Inflammatory macrophage (primary cell): ENCODE measurements around the gene PINLYP.

Experiments
- DNase-seq, 2 donors: peaks; one replicate each; pipeline ENCODE4 v3.0.0-alpha.2; 2020 to 2022

Gene PINLYP

DNA sequence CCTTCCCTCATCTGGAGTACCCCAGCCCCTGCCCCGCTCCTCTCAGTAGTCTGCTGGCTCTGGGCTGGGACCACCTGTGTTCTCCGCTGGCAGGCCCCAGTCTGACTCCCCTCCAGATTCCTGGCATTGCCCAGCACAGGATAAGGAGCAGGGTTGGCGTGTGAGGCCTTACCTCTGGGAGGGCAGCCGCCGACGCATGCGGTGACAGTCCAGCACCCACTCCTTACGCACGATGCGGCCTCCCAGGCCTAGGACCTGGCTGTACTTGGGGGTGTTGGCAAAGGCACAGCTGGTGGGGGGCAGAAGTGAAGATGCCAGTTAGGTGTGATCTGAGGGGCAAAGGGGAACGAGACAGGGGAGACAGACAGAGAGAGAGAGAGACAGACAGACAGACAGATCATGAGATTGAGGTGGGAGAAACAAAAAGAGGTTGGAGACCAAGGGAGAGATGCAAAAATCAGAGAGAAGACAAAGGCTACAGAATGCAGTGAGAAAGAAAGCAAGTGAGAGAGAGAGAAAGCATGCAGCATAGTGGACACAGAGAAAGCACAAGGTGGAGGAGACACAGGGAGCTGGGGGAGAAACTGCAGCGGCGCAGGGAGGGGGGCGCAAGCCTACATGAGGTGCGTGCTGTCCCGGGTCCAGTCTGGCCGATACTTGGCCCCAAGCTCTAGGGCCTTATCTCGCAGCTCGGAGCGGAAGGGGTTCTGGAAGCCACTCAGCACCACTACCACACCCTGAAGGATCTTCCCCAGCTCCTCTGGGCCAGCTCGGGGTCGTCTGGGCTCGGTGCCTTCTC is 24.0 kb upstream of the PINLYP start:
- no peak for DNase-seq

DNA sequence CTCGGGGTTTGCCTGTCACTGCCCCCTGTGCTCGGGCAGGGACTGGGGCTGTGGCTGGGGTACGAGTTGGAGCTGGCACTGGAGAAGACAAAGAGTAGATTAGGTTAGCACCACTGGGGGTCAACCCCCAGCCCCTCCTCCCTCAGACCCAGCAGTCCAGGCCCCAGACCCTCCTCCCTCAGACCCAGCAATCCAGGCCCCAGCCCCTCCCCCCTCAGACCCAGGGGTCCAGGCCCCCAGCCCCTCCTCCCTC is 23.5 kb upstream of the PINLYP start:
- no peak for DNase-seq

DNA sequence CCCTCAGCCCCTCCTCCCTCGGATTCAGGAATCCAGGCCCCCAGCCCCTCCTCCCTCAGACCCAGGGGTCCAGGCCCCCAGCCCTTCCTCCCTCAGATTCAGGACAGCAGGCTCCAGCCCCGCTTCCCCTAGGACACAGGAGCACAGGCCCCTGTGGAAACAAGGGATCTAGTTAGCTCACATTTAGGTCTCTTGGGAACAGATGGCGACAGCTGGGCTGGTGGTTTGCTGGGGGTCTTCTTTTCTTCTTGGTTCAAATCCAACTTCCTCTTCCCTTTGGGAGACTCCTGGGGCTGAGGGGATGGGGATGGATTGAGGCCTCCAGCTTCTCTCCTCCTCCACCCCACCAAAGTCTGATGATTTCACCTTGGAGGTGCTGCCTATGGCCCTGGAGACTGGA is 23.0 kb upstream of the PINLYP start:
- no peak for DNase-seq

DNA sequence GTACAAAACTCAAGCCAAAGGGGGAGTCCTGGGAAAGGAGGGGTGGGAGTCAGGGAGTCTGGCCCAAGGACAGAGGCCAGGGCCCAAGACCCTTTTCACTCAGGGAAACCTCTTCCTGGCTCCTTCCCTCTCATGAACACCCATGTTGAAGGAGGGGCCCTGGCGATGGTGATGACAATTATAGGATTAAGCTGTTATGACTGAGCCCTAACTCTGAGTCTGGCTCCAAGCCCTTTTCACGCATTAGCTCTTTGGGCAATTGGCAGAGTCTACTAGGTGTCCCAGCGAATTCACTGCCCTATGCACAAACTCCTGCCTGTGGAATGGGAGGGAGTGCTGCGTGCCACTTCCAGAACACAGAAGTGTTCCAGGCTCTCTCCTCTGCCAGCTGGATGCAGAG is 21.9 kb upstream of the PINLYP start:
- no peak for DNase-seq

DNA sequence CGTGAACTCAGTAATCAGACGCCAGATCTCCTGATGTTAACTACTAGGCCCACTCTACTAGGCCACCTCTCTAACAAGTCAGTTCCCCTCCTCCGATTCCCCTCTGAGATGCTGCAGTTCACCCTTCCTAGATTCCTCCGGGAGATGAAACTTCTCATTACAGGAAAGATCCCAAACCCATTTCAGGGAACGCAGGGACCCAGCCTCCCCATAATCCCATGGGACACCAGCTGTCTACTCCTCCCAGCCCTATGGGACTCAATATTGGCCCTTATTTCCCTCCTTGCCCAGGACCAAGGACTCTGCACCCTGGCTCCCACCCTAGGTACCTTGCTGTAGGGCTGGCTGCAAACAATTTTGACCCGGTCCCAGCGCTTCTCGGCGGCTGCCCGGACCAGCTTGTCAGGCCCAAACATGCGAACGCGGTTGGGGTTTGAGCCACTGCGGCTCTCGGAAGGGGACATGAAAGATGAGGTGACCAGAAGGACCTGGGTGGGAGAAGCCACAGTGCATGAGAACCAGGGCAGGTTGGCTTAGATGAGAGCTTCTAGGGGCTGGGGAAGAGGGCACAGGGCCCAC is 21.2 kb upstream of the PINLYP start:
- DNase-seq = no peak

DNA sequence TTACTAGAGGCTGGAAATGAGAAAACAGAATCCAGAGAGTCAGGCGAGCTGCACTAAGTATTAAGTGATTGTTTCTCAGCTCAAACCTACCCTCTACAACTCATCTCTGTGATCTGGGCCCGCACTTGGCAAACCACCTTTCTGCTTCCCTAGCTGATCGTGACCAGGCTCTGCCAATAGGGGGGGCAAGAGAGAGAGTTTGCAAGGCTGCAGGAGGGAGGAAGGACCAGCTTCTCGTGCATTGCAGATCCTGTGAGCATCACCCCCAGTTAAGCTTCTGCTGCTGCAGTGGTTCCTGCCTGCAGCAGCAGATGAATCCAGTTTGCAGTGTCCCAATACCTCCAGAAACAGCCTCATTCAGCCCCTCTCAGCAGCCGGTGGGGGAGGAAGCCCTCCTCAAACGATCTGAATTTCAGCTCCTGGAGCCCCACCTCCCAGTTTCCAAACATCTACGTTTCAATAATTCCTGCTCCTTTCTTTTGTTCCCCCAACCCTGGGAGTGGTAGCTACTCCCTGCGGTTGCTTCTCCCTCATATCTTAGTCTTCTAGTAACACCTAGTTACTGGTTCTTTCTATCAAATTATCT is 20.3 kb upstream of the PINLYP start:
- DNase-seq = peak; percentile 80 to 86

DNA sequence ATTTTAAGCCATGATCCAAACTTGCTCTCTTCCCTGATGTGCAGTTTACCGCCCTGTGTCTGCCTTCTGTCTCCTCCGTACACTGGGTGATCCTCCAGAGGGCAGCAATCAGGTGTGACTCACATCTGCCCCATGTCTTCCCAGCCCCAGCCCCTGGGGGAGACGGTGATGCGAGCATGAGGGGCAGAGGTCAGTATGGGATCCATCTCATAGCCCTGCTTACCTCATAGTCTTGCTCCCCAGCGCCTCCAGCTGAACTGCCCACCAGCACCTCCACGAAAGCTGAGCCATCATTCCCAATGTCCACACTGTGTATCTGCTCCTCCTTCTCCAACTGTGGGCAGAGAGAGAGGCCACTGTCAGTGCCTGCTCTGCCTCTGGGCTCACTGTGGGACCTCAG is 14.9 kb upstream of the PINLYP start:
- peak; percentile 28 to 54 for DNase-seq

DNA sequence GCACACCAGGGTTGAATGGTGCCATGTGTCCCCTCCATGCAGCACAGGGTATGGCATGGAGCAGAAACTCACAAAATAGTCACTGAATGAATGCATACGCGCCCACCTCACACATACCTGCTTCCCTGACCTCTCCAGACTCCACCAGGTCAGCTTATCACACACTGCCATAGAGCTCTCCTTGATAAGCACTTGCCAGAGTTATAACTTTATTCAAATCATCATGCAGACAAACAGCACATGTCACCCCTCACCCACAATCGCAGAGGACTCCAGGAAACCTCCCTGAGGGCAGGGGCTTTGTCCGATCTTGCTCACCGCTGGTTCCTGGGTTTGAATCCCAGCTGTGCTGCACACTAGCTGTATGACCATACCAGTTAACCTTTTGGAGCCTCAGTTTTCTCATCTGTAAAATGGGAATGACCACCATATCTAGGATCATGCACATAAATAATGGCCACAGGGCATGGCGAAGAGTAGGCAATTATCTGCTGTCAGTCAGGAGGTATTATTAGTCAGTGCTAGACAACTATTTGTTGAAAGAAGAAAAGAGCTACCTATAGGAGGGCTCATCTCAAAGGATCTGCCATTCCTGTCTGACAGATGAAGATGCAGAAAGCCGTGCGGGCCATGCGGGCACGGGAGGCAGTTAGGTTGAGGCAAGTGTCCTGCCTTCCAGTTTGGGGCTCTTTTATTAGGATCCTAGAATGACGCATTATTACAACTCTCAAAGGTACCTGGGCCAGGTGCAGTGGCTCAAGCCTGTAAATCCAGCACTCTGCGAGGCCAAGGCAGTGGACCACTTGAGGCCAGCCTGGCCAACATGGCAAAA is 14.2 kb upstream of the PINLYP start:
- DNase-seq = no peak

DNA sequence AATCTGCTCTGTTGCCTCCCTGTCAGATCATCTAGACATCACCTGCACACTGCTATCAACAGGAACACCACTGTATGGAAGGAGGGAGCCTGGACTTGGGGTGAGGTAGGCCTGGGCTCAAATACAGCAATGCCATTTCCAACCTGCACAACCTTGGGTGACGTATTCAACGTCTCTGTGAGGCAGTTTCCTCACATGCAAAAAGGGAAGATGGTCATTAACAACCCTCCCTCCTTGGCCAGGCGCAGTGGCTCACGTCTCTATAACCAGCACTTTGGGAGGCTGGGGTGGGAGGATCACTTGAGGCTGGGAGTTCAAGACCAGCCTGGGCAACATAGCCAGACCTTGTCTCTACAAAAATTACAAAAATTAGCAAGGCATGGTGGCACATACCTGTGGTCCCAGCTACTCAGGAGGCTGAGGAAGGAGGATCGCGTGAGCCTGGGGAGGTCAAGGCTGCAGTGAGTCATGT is 13.3 kb upstream of the PINLYP start:
- peak in 1 of 2 donors; percentile 41 for DNase-seq

DNA sequence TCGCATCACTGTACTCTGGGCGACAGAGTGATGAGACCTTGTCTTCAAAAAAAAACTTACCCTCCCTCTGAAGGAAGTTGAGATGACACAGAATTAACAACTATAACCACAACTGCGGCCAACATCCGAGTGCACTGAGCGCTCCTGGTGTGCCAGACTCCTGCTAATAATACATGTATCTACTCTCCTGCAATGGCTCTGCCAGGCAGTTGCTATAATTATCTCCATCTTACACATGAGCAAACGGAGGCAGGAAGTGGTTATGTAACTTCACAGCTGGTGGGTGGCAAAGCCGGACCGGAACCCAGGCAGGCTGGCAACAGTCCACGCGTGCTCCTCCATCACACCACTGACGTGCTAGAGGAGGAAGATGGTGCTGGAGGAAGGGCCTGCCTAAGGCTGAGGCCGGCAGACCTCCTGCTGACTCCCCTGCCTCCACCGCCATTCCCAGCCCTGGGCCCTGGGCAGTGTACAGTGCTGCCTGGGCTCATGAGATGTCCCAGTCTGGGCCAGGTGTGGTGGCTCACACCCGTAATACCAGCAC is 12.8 kb upstream of the PINLYP start:
- peak; percentile 94 to 95 for DNase-seq

DNA sequence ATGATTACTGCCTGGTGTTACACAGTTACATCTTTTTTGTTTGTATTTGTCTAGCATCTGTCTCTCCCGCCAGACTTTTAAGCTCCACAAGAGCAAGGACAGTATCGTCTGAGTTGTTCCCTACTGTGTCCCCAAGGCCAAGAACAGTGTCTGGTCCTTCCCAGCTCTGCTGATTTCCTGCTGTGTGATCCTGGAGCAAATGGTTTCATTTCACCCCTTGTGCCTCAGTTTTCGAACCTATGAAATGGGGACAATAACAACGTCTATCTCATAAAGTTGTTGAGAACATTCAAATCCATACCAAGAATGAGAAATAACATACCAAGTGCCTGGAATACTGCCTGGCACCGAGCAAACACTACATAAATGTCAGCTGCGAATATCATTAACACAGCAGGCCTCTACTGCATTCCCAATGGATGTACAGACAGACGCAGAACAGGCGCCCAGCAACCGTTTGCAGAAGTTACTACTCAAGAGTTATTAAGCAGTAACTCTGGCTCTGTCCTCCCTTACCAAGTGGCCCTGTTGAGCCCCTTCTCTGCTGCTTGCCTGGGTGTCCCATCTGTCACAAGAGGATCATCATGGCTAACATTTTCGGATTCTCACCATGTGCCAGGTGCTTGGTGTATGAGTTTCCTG is 11.7 kb upstream of the PINLYP start:
- DNase-seq = peak in 1 of 2 donors; percentile 20

DNA sequence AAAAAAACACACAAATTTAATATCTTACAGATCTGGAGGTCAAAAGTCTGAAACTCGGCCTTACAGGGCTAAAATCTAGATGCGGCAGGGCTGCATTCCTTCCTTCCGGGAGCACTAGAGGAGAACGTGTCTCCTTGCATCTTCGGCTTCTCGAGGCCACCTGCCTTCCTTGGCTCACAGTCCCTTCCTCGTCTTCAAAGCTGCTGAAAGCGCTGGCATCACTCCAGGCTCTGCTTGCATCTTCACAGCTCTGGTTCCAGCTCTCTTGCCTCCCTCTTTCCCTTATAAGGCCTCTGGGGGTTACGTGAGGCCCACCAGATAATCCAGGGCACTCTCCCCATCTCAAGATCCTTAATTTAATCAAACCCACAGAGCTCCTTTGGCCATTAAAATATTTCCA is 10.8 kb upstream of the PINLYP start:
- no peak for DNase-seq

DNA sequence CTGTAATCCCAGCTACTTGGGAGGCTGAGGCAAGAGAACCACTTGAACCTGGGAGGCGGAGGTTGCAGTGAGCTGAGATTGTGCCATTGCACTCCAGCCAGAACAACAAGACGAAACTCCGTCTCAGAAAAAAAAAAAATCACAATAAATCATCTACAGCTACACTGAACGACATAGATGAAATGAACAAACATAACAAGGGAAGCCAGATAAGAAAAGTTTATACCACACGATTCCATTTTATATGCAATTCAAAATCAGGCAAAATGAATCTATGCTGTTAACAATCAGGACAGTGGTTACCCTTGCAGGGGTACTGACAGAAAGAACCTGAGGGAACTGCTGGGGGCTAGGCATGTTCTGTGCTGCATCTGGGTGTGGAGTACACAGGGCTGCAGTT is 5.9 kb upstream of the PINLYP start:
- DNase-seq = no peak

DNA sequence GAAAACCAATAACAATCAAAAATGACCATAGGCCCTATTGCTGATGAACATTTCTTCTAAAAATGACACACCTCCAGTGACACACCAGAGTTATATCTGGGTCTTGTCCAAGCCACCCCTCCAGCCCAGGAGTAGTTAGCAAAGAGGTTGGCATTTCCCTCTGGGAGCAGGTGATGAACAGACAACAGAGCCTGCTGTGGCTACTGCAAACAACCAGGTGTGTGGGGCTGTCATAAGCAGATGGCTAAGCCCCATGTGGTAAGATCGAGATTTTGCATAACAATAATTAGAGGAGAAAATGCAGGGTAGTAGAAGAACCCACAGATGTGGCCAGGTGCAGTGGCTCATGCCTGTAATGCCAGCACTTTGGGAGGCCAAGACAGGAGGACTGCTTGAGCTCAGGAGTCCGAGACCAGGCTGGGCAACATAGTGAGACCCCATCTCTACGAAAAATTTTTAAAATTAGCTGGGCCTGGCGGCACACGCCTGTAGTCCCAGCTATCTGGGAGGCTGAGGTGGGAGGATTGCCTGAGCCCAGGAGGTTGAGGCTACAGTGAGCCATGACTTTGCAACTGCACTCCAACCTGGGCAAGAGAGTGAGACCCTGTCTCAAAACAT is 5.3 kb upstream of the PINLYP start:
- DNase-seq = no peak

DNA sequence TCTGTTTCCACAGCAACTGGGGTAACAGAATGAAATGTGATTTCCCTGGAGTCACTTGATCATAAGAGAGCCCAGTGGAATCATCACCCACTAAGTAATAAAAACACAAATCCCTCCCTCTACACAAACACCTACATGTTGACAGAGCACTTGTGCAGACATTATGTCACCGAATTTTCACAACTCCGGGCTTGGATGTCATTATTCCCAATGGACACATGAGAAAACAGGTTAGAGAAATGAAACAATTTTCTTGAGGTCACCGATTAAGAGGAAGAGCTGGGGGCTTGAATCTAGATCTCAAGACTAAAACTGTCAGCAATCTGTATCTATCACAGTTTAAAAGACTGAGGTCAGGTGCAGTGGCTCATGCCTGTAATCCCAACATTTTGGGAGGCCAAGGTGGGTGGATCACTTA is 3.4 kb upstream of the PINLYP start:
- peak; percentile 37 to 46 for DNase-seq

DNA sequence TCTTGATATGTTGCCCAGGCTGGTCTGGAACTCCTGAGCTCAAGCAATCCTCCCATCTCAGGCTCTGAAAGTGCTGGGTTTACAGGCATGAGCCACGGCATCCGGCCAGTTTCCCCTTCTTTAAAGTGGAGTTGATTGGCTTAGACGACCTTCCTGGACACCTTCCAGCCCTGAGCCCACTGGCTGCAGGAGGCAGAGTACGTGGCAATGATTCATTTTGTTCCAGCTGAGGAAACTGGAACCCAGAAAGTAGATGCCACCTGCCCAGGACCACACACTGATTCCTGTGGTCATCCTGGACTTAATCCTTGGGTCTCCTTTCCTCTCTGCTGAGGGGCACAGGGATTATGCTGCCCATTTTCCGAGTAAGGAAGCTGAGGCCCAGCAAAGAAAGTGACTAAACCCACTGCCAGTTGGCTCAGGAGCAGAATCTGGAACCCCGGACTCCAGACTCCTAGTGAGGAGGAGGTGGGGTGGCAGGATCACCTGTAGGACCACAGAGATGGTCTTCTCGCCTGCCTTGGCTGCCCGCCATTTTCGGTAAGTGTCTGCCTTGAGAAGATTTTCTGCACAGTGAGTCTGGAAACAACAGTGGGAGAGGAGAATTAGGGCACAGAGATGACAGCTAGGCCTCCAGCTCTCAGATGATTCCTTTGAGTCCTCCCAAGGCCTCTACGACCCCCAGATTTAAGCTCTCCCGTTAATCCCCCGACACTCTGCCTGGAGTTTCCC is 1.0 kb upstream of the PINLYP start:
- no peak for DNase-seq

DNA sequence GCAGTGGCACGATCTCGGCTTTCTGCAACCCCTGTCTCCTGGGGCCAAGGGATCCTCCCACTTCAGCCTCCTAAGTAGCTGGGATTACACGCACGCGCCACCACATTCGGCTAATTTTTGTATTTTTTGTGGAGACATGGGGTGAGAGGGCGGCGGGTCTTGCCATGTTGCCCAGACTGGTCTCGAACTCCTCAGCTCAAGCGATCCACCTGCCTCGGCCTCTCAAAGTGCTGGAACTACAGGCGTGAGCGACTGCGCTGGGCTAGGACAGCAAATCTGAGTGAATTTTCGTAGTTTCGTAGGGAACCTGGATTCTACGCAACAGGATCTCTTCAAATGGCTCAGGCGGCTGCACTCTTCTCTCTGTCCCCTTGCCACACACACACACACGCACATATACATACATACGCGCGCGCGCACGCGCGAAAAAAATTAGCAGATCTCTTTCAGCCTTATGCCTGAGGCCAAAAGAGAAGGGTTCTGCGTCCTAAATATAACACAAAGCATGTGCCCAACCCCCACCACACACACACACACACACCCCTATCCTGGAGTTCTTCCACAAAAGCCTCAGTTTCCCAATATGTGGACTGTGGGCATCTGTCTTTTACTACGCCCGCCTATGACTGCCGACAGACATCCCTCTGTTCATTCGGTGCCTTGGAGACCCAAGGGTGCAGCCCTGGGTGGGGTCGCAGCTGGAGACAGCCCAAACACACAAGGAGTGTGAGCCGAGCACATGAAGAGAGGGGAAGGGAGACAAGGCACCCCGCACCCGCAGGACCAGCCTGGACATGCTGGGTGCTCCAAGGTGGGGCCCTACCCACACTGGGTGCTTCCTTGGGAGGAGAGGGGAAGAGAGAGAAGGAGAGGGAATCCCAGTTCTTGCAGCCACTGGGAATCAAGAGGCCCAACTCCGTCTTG is 616 bp downstream of the PINLYP start:
- no peak for DNase-seq

DNA sequence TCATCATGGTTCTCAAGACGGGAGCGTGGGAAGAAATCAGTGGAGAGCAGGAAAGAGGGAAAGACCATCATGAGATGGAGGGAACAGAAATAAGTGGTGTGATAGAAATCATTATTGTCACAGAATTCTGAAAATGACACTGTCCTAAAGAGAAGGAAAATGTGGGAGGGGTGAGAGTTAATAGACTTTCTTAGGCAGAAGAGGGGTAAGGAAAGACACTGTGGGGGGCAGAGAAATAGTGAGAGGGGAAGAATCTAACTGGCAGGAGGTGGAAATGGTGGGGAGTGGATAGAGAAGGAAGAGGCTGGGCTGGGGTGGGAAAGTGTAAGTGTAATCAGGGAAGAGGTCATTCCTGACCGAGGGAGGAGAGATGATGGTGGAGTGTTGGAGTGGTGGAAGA is 3.2 kb downstream of the PINLYP start:
- DNase-seq = no peak

DNA sequence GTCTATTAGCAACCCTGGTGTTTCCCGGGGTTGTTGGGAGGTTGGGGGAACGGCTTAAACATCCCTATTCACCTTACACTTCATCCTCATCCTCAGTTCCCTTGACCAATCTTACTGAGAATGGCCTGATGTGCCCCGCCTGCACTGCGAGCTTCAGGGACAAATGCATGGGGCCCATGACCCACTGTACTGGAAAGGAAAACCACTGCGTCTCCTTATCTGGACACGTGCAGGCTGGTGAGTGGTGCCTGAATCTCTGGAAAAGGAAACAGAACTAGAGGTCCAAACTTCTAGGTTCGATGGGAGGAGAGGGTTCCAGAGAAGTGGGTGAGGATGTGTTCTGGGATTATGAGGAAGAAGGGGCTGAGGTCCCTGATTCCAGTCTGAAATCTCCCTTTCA is 5.9 kb downstream of the PINLYP start:
- no peak for DNase-seq

DNA sequence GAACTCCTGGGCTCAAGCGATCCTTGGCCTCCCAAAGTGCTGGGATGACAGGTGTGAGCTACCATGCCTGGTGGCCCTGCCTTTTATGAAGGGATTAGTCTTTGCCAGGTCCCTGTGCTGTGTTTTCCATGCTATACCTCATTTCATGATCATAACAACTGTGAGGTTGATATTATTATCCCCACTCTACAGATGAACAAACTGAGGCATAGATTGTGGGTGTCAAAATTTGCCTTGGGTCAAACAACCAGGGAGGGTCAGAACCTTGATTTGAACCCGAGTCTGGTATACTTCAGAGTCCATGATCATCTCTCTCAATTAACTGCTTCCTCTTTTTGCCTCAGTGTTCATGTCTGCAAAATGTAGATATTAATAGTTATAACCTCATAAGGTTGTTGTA is 6.9 kb downstream of the PINLYP start:
- no peak for DNase-seq
